Ovary (tissue), 9 donors: ENCODE data around the gene ZMIZ1. TPM values are rescaled to one million over a fixed set of nuclear protein-coding genes. Genes with fewer than 3 reads are reported as not detected.
A peak's percentile ranks its signal among the peaks of the same experiment; 100 is the strongest.

Experiments used
- DNase-seq, 5 donors: peaks; one replicate each; pipeline ENCODE4 v3.0.0-alpha.2; 2019 to 2020
- H3K27ac ChIP-seq, 2 donors: fragments of 200-600 bp; one replicate each; pipeline versions ENCODE4 v1.5.1 to v1.8.0; 2019 to 2022
- H3K27me3 ChIP-seq: fragments of 200-600 bp; one replicate; pipeline ENCODE4 v1.8.0; 2022
- H3K36me3 ChIP-seq: fragments of 200-600 bp; sonication (generic); one replicate; pipeline ENCODE4 v1.5.1; 2019
- H3K4me1 ChIP-seq: one replicate; pipeline ENCODE4 v1.8.1; 2013; ENCODE audit warnings: mild to moderate bottlenecking, moderate library complexity; ENCODE audit not compliant: insufficient read depth
- H3K4me3 ChIP-seq: fragments of 200-600 bp; sonication (generic); one replicate; pipeline ENCODE4 v1.5.1; 2017
- H3K9me3 ChIP-seq, 2 donors: fragments of 200-600 bp in 1 of 2; sonication (generic) in 1 of 2; one replicate each; pipeline versions ENCODE4 v1.5.1 to v1.8.1; 2013 to 2019; ENCODE audit warnings: mild to moderate bottlenecking in 1 of 2, moderate library complexity in 1 of 2
- CTCF ChIP-seq, 3 donors: fragments of 450-650 bp in 2 of 3; fragments of 200-600 bp in 1 of 3; IDR thresholded peaks; one replicate each; pipeline versions ENCODE4 v1.5.1 to v1.8.0; 2016 to 2022; ENCODE audit warnings: antibody characterized with exemption in 3 of 3, mild to moderate bottlenecking in 1 of 3
- EP300 ChIP-seq: sonication (generic); formaldehyde crosslinking; IDR thresholded peaks from one replicate; pipeline ENCODE4 v1.6.1; 2017; ENCODE audit warnings: antibody characterized with exemption
- POLR2A ChIP-seq: fragments of 450-650 bp; IDR thresholded peaks from one replicate; pipeline ENCODE4 v1.6.1; 2017; ENCODE audit warnings: antibody characterized with exemption, mild to moderate bottlenecking, moderate library complexity
- WGBS, 3 donors: extraction: QIAGEN DNeasy Blood & Tissue Kit in 1 of 3; methylation state at CpG; one replicate each; pipeline versions ENCODE4 v1.1.5 to v1.1.7; 2013 to 2017; 5-methylcytosine and 5-hydroxymethylcytosine counted together
- intact Hi-C, 4 donors: fragments of 100-400 bp; cut with DNase I; formaldehyde crosslinking; loops; one replicate each; pipeline versions ENCODE4 v1.11.0 to v1.15.1; 2022 to 2023
- polyA plus RNA-seq, 2 donors: library from polyadenylated mRNA; stranded (reverse); fragments of 200-250 nt in 1 of 2; fragments of 350-450 nt in 1 of 2; fragmentation: Illumina TruSeq in 1 of 2; extraction: RNeasy Lipid Tissue Mini Kit (QIAGEN cat#74804) in 1 of 2; gene quantifications; one replicate each; pipeline ENCODE4 v1.2.3, GENCODE V29; 2013 to 2014
- total RNA-seq, 7 donors: library from RNA; depleted of rRNA in 2 of 7; stranded (reverse); fragments of >200 nt in 2 of 7; fragmentation: NEBNext Ultra II Directional in 3 of 7; extraction: Animal tissue kit (Norgen Biotek cat#: 25700) in 3 of 7; gene quantifications; one replicate each; pipeline versions ENCODE4 v1.1.0 to v1.2.4, GENCODE V29; 2016 to 2023
- donor health status: DM: no; HTN: no; CAD: no; lungs with moderate emphysema.
- donor health status: DM: no; HTN: no; CAD: no.
- donor health status: Bipolar disorder and iron deficiency.
- donor health status: DM: yes; HTN: yes; CAD: no.
- donor health status: DM: no; HTN: no; CAD: no.
- donor health status: DM: yes; HTN: yes; CAD: no.

Gene ZMIZ1
- total and polyA plus RNA-seq, 9 donors = 30.3 to 117 (median 69.1) TPM

DNA sequence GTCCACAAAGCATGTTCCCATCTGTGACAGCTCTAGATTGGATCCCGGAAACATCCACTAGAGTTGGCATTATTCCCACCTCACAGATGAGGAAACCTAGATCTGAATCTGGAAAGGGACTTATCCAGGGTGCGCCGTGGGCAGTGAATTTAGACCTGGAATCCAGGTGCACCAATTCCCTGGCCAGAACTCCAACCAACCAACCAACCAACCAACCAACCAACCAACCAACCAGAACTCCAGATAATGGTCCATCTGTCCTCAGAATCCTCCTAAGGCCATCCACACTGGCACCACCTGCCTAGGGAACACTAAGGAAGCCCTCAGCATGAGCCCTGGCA is 42.0 kb upstream of the ZMIZ1 start:
- Histone ChIP-seq H3K4me1 (peaks cover 11% of the 10 kb centered on the region), H3K27me3 (no peaks in the 10 kb centered on the region), H3K4me3 (no peak overlapping the region), H3K36me3 (no peaks in the 10 kb centered on the region), H3K27ac (no peak overlapping the region), H3K9me3 (no peaks in the 10 kb centered on the region)
- DNase-seq = peak in 2 of 5 donors; percentile 1 to 13
- 84 to 98% (median 92%) methylated on average over 3 of the region's 3 CpGs for WGBS, 3 donors
- intact Hi-C loops = no loop called here
- no peak for TF ChIP-seq POLR2A
- TF ChIP-seq CTCF (IDR thresholded peaks at IDR 0.05) = no peak
- no peak for TF ChIP-seq EP300

DNA sequence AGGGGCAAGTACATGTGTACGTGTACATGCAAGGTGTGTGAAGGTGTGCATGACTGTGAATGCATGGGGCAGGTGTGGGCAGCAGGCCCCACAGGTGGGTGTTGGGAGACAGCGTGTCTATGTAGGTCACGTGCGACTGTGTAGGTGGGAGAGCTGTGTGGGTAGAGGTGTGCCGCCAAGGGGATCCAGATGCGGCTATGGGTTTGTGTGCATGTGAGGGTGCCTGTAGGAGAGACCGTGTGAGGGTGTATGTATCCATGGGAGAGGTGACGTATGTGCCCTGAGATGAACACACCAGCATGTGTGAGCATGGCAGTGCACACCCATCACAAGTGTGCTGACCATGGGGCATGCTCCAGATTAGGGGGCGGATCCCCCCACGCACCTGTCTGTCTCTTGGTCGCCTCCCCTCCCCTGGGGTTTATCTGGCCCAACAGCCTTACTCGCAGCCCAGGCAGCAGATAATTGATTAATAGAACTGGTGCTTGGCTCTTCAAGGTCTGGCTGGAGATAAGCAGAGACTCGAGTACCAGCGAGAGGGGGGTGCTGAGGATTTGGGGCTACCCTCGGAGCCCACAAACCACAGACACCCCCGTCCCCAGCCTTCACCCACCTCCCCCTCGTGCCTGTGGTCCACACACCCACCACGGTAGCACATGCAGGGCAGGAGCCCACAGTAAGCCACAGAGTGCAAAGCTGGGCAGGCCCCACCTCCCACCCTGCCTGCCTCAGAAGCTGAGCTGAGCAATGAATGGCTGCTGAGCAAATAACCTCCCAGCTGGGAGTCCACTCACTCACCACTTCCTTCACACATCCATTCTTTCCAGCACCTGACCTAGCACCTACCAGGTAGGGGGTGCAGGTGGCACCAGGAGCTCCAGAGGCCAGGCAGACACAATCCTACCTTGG is 41.4 kb upstream of the ZMIZ1 start:
- Histone ChIP-seq H3K9me3 (no peaks in the 10 kb centered on the region), H3K27me3 (no peaks in the 10 kb centered on the region), H3K4me3 (no peak overlapping the region), H3K4me1 (peaks cover 11% of the 10 kb centered on the region), H3K27ac (no peak overlapping the region), H3K36me3 (no peaks in the 10 kb centered on the region)
- DNase-seq = peak in 3 of 5 donors; percentile 5 to 24 (median 14)
- no peak for TF ChIP-seq CTCF (IDR thresholded peaks at IDR 0.05)
- no peak for TF ChIP-seq EP300
- TF ChIP-seq POLR2A = no peak
- intact Hi-C loops = no loop called here
- WGBS, 3 donors = 72 to 85% (median 75%) methylated on average over 17 to 18 of the region's 18 CpGs

DNA sequence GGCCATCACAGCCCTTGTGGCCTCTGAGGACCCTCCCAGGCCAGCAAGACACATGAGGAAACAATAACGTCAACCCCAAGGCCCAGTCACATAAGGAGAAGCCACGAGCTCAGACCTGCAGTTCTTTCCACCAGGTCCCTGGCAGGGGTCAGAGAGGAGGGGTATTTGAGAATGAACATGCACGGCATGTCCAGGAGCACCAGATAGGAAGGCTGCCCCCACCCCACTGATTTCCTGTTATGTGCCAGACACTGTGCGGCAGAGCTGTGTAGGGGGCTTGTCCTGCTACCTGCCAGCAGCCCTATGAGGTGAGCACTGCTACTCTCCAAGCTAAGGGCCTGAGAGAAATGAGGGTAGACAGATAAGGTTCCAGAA is 40.7 kb upstream of the ZMIZ1 start:
- peaks cover 6% of the 10 kb centered on the region for H3K4me1 ChIP-seq
- H3K9me3 ChIP-seq = no peaks in the 10 kb centered on the region
- no peak overlapping the region for H3K27ac ChIP-seq
- peak in 2 of 5 donors; percentile 1 to 18 for DNase-seq
- no peaks in the 10 kb centered on the region for H3K27me3 ChIP-seq
- H3K4me3 ChIP-seq = no peak overlapping the region
- no peaks in the 10 kb centered on the region for H3K36me3 ChIP-seq
- TF ChIP-seq CTCF (IDR thresholded peaks at IDR 0.05) = no peak
- intact Hi-C loops = no loop called here
- WGBS, 3 donors = 87 to 100% (median 92%) methylated on average over 4 of the region's 4 CpGs

- no peak overlapping the region for H3K4me3 ChIP-seq
- intact Hi-C loops = no loop called here
- H3K36me3 ChIP-seq = no peaks in the 10 kb centered on the region
- no peak for TF ChIP-seq EP300
- no peak for TF ChIP-seq CTCF (IDR thresholded peaks at IDR 0.05)
- no peak for TF ChIP-seq POLR2A
- H3K9me3 ChIP-seq = no peaks in the 10 kb centered on the region
- WGBS, 3 donors = 87 to 90% (median 89%) methylated on average over 5 of the region's 5 CpGs
- no peak overlapping the region for H3K27ac ChIP-seq
- no peaks in the 10 kb centered on the region for H3K27me3 ChIP-seq
- peaks cover under 1% of the 10 kb centered on the region for H3K4me1 ChIP-seq
- peak in 3 of 5 donors; percentile 4 to 23 (median 8) for DNase-seq
Measured at GRCh38 chr10:79028451-79029010, 40.2 kb upstream of the ZMIZ1 start.
